ENCODE results near the gene MADD. TPM values are rescaled to one million over a fixed set of nuclear protein-coding genes. Genes with fewer than 3 reads are reported as not detected.

Gene MADD
- total RNA-seq, 1 donor from 2014 or later = 29.6 TPM

DNA sequence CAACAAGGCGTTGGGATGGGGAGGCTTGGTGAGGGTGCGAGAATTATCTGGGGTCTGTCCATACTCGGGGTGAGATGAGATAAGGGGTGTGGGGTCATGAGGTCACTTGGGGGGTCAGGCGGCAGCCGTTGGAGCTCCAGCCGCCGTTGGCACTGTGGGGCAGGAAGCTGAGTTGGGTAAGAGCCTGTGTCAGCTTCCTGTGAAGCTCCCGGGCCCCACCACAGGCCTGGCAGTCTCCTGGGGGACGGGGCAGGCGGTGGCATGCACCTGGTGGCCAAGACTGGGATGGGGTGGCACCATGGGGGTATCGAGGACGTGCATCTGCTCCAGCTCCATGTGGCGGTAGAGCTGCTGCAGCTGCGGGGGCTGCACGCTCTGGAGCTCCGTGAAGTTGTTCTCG is 89.7 kb downstream of the MADD start:
- no peaks in the 10 kb centered on the region for H3K9me3 Mint-ChIP-seq (ENCODE audit: low read depth)
- H3K4me3 Mint-ChIP-seq (ENCODE audit: unreplicated experiment) = no peak overlapping the region
- DNase-seq (ENCODE audit: low spot score) = no peak
- no peaks in the 10 kb centered on the region for H3K36me3 Mint-ChIP-seq (ENCODE audit: low read depth)
- peaks cover 5% of the 10 kb centered on the region for H3K4me1 Mint-ChIP-seq (ENCODE audit: low read depth)
- H3K27me3 Mint-ChIP-seq (ENCODE audit: low read depth) = no peaks in the 10 kb centered on the region
- TF ChIP-seq, protein P1, sequence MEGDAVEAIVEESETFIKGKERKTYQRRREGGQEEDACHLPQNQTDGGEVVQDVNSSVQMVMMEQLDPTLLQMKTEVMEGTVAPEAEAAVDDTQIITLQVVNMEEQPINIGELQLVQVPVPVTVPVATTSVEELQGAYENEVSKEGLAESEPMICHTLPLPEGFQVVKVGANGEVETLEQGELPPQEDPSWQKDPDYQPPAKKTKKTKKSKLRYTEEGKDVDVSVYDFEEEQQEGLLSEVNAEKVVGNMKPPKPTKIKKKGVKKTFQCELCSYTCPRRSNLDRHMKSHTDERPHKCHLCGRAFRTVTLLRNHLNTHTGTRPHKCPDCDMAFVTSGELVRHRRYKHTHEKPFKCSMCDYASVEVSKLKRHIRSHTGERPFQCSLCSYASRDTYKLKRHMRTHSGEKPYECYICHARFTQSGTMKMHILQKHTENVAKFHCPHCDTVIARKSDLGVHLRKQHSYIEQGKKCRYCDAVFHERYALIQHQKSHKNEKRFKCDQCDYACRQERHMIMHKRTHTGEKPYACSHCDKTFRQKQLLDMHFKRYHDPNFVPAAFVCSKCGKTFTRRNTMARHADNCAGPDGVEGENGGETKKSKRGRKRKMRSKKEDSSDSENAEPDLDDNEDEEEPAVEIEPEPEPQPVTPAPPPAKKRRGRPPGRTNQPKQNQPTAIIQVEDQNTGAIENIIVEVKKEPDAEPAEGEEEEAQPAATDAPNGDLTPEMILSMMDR (IDR thresholded peaks at IDR 0.05) = no peak
- no peak overlapping the region for H3K27ac Mint-ChIP-seq (ENCODE audit: unreplicated experiment)

DNA sequence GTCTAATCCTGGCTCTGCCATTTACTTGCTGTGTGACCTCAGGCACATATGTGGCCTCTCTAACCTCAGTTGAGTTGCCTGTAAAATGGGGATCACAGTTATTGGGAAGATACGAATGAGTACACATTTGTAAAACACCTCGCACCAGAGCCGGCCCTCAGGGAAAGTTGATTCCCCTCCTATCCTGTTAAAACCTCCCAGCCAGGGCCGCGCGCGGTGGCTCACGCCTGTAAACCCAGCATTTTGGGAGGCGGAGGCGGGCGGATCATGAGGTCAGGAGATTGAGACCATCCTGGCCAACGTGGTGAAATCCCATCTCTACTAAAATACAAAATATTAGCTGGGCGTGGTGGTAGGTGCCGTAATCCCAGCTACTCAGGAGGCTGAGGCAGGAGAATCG is 90.4 kb downstream of the MADD start:
- H3K9me3 Mint-ChIP-seq (ENCODE audit: low read depth) = no peaks in the 10 kb centered on the region
- H3K4me3 Mint-ChIP-seq (ENCODE audit: unreplicated experiment) = no peak overlapping the region
- DNase-seq (ENCODE audit: low spot score) = no peak
- no peak overlapping the region for H3K27ac Mint-ChIP-seq (ENCODE audit: unreplicated experiment)
- TF ChIP-seq, protein P1 (IDR thresholded peaks at IDR 0.05) = no peak
- no peaks in the 10 kb centered on the region for H3K4me1 Mint-ChIP-seq (ENCODE audit: low read depth)
- H3K27me3 Mint-ChIP-seq (ENCODE audit: low read depth) = no peaks in the 10 kb centered on the region
- H3K36me3 Mint-ChIP-seq (ENCODE audit: low read depth) = no peaks in the 10 kb centered on the region

DNA sequence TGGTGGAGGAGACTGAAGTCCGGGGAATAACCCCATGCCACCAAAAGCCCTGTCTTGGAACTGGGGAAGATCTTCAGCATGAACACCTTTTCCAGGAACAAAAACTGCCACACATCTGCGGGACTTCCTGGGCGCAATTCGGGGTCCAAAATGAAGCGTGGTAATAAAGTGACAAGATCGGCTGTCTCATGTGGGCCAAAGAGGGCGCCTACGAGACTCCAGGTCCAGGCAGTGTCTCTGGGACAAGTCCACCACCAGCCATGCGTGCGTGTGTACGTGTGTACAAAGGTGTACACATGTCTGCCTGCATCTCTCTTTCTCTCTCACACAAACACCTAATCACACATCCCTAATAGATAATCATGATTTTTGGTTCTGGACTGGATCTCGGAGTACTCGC is 91.5 kb downstream of the MADD start:
- no peaks in the 10 kb centered on the region for H3K36me3 Mint-ChIP-seq (ENCODE audit: low read depth)
- no peak overlapping the region for H3K4me3 Mint-ChIP-seq (ENCODE audit: unreplicated experiment)
- peaks cover 5% of the 10 kb centered on the region for H3K27me3 Mint-ChIP-seq (ENCODE audit: low read depth)
- H3K27ac Mint-ChIP-seq (ENCODE audit: unreplicated experiment) = no peak overlapping the region
- H3K9me3 Mint-ChIP-seq (ENCODE audit: low read depth) = no peaks in the 10 kb centered on the region
- TF ChIP-seq, protein P1 (IDR thresholded peaks at IDR 0.05) = no peak
- no peak for DNase-seq (ENCODE audit: low spot score)
- no peaks in the 10 kb centered on the region for H3K4me1 Mint-ChIP-seq (ENCODE audit: low read depth)

DNA sequence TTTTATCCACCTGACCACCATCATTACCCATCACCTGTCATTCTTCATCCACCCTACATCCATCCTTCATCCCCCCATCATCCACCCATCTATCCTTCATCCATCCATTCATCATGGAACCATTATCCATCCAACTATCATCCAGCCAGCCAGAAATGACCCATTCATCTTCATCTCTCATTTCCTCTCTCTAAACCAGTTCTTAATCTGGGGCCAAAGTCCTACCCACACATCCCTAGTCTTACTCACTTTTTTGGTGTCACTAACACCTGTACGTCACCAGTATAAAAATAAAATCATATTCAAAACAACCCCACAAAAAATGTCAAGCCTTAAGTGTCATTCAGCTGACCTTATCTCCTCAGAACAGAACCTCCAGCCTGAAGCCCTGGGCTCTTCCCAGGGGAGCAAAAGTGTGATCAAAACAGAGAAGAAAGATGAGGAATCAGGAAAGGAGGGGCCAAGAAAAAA is 96.1 kb downstream of the MADD start:
- Mint-ChIP-seq H3K27ac (ENCODE audit: unreplicated experiment) (no peak overlapping the region), H3K27me3 (ENCODE audit: low read depth) (peaks cover 10% of the 10 kb centered on the region), H3K4me1 (ENCODE audit: low read depth) (no peaks in the 10 kb centered on the region), H3K9me3 (ENCODE audit: low read depth) (no peaks in the 10 kb centered on the region), H3K4me3 (ENCODE audit: unreplicated experiment) (no peak overlapping the region), H3K36me3 (ENCODE audit: low read depth) (no peaks in the 10 kb centered on the region)
- no peak for DNase-seq (ENCODE audit: low spot score)
- TF ChIP-seq, protein P1 (IDR thresholded peaks at IDR 0.05) = no peak

DNA sequence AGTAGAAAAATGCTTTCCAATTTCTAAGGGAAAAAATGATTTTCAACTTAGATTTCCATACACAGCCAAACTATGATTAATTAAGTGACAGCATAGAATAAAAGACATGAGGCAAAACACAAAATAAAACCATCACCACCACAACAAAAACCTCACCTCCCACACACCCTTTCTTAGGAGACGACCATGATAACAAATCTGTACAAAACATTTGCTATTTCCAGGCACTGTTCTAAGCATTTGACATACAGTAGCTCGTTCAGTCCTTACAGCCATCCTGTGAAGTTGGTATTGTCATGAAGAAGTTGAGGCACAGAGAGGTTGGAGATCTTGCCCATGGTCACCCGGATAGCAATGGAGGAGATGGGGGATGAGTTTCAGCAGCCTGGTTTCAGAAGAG is 99.7 kb downstream of the MADD start:
- DNase-seq (ENCODE audit: low spot score) = no peak
- TF ChIP-seq, protein P1 (IDR thresholded peaks at IDR 0.05) = no peak
- Mint-ChIP-seq H3K36me3 (ENCODE audit: low read depth) (no peaks in the 10 kb centered on the region), H3K27ac (ENCODE audit: unreplicated experiment) (no peak overlapping the region), H3K9me3 (ENCODE audit: low read depth) (no peaks in the 10 kb centered on the region), H3K4me3 (ENCODE audit: unreplicated experiment) (no peak overlapping the region), H3K4me1 (ENCODE audit: low read depth) (no peaks in the 10 kb centered on the region), H3K27me3 (ENCODE audit: low read depth) (peaks cover 10% of the 10 kb centered on the region)

Data from chondrocyte (in vitro differentiated cells).